Gastrocnemius medialis (tissue), 4 donors: ENCODE results near the gene PPP6R2.

Experiments used
- CTCF ChIP-seq, 5 experiments: fragments of 450-650 bp in 3 of 5; fragments of 200-600 bp in 2 of 5; sonication (generic) in 2 of 5; IDR thresholded peaks in 4 of 5; conservative IDR thresholded peaks in 1 of 5; 1 replicate in 4 of 5; 2 replicates in 1 of 5; pipeline ENCODE4 v1.5.1; 2016 to 2019; ENCODE audit warnings: antibody characterized with exemption in 5 of 5, mild to moderate bottlenecking in 3 of 5, moderate library complexity in 3 of 5
- POLR2A ChIP-seq, 2 donors: fragments of 450-650 bp; IDR thresholded peaks; one replicate each; pipeline ENCODE4 v1.6.1; 2017; ENCODE audit warnings: antibody characterized with exemption in 2 of 2, mild to moderate bottlenecking in 2 of 2, moderate library complexity in 2 of 2

GRCh38 chr22:50459496-50460140, 116.5 kb downstream of the PPP6R2 start:
- no peak for TF ChIP-seq CTCF (IDR thresholded peaks at IDR 0.05 in 4 of 5, conservative IDR thresholded peaks at IDR 0.05 in 1 of 5)
- TF ChIP-seq POLR2A (IDR thresholded peaks at IDR 0.05), result no peak
